Kidney tubule cell (primary cell): ENCODE data around the gene CDHR5.

Experiments
- DNase-seq: peaks from one replicate; pipeline ENCODE4 v3.0.0-alpha.2; 2018; ENCODE audit warnings: low spot score

Gene CDHR5

DNA sequence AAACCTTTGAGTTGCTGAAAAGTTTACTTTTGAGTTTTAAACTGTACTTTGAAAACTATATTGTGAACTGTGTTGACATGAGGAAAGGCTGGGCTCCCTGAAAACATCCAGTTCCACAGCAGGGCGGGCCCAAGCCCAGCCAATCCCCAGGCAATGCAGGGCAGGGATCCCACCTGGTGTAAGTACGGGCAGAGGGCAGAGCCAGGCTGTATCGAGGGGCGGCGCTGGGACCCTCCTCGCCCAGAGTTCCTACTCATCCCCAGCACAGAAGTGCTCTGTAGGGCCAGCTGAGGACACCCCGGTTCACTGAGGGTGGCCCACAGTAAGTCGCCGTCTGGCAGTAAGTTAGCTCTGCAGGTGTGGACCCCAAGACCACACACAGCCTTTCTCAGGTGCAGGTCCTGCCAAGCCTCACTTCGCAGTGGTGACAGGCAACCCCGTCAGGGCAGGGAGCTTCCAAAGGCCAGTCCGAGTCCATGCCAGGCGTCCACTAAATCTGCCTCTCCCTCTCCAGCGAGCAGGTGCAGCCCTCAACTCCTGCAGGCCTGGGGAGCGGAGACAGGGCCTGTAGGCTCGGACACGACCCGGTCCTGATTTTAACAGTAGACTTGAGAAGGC is 57.6 kb downstream of the CDHR5 start:
- DNase-seq = no peak
